Astrocyte of the spinal cord (primary cell): ENCODE results near the gene UBN2.

ENCODE experiments used
- DNase-seq: peaks from one replicate; pipeline ENCODE4 v3.0.0; 2011; ENCODE audit warnings: low read depth, low spot score
- H3K4me3 ChIP-seq: 2 replicates; pipeline ENCODE4 v1.5.1; 2011; ENCODE audit warnings: low read depth, mild to moderate bottlenecking, low read length, moderate library complexity
- CTCF ChIP-seq: IDR thresholded peaks from 2 replicates; pipeline ENCODE4 v1.5.1; 2012; ENCODE audit warnings: low read depth, mild to moderate bottlenecking, low read length, inconsistent platforms
- in situ Hi-C: cut with HindIII; loops from 2 replicates; pipeline ENCODE4 v1.10.0; 2017; ENCODE audit warnings: low sequenced_read_pairs

The UBN2 gene

GRCh38 chr7:139232377-139232717 is 1.3 kb downstream of the UBN2 start:
- no peak for TF ChIP-seq CTCF
- in situ Hi-C loops, result no loop called here
- no peak for DNase-seq
- peak overlapping the region; percentile 75 for H3K4me3 ChIP-seq

GRCh38 chr7:139232904-139233303 is 1.9 kb downstream of the UBN2 start:
- in situ Hi-C loops, result no loop called here
- H3K4me3 ChIP-seq, result peak overlapping the region; percentile 75

GRCh38 chr7:139241258-139241657 is 10.2 kb downstream of the UBN2 start:
- TF ChIP-seq CTCF, result no peak
- in situ Hi-C loops, result no loop called here
- DNase-seq, result no peak
- H3K4me3 ChIP-seq, result no peak overlapping the region

More at GRCh38 chr7:139232904-139233303, 1.9 kb downstream of the UBN2 start:
- TF ChIP-seq CTCF, result no peak
- DNase-seq, result peak; percentile 16

GRCh38 chr7:139242741-139243281 is 11.8 kb downstream of the UBN2 start:
- in situ Hi-C loops, result no loop called here
- DNase-seq, result peak; percentile 19
- TF ChIP-seq CTCF, result no peak
- no peak overlapping the region for H3K4me3 ChIP-seq

GRCh38 chr7:139245401-139245800 is 14.4 kb downstream of the UBN2 start:
- no peak overlapping the region for H3K4me3 ChIP-seq
- in situ Hi-C loops, result no loop called here
- no peak for DNase-seq
- no peak for TF ChIP-seq CTCF

- no peak overlapping the region for H3K4me3 ChIP-seq
- DNase-seq, result no peak
- TF ChIP-seq CTCF, result no peak
- in situ Hi-C loops, result no loop called here
Measured at GRCh38 chr7:139246494-139246893, 15.5 kb downstream of the UBN2 start.

GRCh38 chr7:139246905-139247304 is 15.9 kb downstream of the UBN2 start:
- in situ Hi-C loops, result no loop called here
- TF ChIP-seq CTCF, result no peak
- DNase-seq, result peak; percentile 43
- H3K4me3 ChIP-seq, result no peak overlapping the region
